SU-DHL-6 (cell line): ENCODE measurements around the gene KLHL29.

ENCODE experiments used
- EZH2phosphoT487 ChIP-seq: fragments of 200-600 bp; sonication (generic), shearing (Covaris generic); conservative IDR thresholded peaks from 2 replicates; pipeline ENCODE4 v1.6.1; 2018; ENCODE audit warnings: mild to moderate bottlenecking, antibody characterized with exemption, low read length, moderate library complexity, mixed read lengths
- TF ChIP-seq, protein P1 (sequence below): fragments of 200-600 bp; sonication (generic); IDR thresholded peaks from one replicate; pipeline ENCODE4 v1.5.1; 2017; ENCODE audit warnings: antibody characterized with exemption, mild to moderate bottlenecking, low read length, moderate library complexity; ENCODE audit not compliant: insufficient read depth, poor library complexity, severe bottlenecking

DNA sequence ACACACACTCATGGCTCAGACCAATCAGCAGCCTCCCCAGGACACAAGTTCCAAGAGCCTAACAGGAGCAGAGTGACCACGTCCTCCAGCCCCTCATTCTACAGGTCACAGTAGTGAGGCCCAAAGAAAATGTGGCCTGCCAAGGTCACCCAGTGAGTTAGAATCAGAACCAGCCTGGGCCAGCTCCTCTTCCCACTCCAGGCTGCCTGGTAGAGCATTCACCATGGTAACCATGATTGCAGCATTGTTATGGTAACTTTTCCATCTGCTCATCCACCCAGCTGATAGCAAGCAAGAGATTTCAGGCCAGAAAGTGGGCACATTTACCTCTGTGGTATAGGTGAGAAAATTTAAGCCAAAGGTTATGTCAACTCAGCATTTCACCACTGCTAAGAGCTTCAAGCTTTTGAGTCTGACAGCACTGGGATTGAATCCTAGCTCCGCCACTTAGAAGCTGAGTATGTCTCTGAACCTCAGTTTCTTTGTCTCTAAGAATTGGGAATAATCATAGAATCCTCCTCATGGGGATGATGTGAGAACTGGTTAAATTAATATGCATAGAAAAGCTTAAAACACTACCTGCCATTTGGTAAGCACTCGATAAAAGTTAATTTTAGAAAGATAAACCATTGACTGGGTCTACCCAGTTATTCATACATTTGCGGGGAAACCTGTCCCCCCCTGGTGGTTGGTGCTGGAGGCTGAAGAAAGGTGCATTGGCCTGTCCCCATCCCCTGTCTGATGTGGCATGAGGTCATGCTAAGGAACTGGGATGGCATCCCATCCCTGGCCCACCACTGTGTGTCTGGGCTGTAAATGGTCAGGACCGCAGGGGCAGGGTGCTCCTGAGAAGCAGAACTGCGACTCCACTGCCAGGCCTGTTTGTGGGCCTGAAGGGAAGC is 181.5 kb downstream of the KLHL29 start:
- TF ChIP-seq, protein P1, sequence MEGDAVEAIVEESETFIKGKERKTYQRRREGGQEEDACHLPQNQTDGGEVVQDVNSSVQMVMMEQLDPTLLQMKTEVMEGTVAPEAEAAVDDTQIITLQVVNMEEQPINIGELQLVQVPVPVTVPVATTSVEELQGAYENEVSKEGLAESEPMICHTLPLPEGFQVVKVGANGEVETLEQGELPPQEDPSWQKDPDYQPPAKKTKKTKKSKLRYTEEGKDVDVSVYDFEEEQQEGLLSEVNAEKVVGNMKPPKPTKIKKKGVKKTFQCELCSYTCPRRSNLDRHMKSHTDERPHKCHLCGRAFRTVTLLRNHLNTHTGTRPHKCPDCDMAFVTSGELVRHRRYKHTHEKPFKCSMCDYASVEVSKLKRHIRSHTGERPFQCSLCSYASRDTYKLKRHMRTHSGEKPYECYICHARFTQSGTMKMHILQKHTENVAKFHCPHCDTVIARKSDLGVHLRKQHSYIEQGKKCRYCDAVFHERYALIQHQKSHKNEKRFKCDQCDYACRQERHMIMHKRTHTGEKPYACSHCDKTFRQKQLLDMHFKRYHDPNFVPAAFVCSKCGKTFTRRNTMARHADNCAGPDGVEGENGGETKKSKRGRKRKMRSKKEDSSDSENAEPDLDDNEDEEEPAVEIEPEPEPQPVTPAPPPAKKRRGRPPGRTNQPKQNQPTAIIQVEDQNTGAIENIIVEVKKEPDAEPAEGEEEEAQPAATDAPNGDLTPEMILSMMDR, result peak; percentile 35
- no peak for TF ChIP-seq EZH2phosphoT487
